HG03354 (cell line): Measurements from ENCODE around the gene UBQLN1.
A peak's percentile ranks its signal among the peaks of the same experiment; 100 is the strongest.
"Not testable (repeated sequence)": the region's sequence is repeated elsewhere in the genome, so short reads cannot be mapped to it uniquely, and the experiment has no call there.

Experiments used
- ATAC-seq: cut with Tn5 transposase; IDR thresholded peaks from one replicate; pipeline ENCODE4 v1.9.1; 2021; ENCODE audit warnings: mild to moderate bottlenecking; ENCODE audit not compliant: unreplicated experiment, poor library complexity, severe bottlenecking

Gene UBQLN1

DNA sequence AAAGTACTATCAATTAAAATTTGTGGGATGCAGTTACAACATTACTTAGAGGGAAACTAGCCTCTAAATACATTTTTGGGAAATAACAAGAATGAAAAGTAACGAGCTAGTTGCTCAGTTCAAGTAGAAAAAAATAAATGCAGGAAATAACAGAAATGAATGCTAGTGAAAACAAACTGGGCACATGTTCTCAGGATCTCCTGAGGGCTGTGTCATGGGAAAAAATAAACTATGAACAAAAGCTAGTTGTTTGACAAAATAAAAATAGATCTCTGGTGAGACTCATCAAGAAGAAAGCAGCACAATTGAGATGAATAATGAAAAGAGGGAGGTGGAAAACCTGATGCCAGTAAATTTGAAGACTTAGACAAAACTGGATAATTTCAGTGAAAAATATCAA lies 68.5 kb downstream of the UBQLN1 start:
- ATAC-seq = no peak

DNA sequence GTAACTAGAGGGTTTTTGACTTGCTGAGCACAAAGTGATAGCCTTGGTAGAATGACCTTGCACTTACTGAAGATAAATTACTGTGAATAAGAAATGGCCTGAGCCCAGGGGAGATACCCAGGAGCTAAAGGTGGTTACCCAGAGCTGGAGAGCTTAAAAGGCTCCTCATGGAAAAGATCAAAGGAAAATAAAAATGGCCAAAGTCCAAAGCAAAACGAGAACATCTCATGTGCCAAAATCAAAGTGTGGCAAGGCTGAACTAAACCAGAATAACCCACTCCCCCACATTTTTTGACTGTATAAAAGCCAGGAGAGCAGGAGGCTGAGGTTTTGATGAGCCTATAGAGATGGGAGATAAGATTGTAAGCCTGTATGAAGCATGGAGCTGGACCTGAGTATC lies 70.4 kb downstream of the UBQLN1 start:
- no peak for ATAC-seq

DNA sequence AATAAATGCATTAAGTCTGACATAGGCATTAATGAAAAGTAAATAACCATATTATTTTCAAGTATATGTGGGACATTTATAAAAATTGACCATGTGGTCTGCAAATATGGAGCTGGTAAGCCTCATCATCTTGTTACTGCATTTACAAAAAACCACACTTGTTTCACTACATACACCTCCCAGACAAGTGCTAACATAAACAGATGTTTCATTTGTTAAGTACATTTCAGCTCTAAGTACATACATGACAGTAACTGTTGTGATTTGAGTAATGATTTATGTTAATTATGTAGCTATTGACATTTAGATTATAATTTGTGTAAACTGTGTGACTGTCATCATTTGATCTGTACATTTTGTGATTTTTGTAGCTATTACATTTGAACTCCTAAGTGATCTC lies 70.9 kb downstream of the UBQLN1 start:
- ATAC-seq = no peak

DNA sequence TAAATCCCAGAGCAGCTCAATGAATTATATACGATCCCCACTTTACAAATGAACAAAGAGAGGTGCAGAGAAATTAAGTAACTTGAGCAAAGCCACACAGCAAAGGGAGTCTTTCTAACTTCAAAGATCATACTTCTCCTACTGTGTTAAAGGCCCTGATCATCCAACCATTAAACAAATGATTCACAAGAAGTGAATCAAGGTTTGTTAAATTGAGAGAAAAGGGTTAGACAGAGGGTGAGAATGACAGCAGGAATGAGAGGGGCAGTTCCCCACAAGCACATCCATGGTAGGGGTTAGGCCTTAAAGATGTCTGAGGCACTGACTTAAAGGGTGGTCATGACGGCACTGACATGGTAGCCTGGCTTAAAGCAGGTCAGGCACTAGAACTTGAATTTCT lies 74.1 kb downstream of the UBQLN1 start:
- ATAC-seq = no peak

DNA sequence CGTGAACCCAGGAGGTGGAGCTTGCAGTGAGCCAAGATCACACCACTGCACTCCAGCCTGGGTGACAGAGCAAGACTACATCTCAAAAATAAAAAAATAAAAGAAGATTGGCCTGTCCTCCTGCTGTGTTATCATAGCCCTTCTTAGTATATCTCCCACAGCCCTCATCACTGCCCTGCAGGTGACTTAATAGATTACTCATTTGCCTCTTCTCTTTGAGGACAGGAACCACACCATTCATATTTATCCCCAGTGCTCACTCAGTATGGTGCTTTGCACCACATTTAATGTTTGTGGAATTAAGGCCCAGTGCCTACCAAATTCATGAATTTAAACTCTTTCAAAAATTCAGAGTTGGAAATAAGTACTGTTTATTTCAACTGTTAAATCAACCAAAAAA lies 74.5 kb downstream of the UBQLN1 start:
- peak; percentile 78 for ATAC-seq

DNA sequence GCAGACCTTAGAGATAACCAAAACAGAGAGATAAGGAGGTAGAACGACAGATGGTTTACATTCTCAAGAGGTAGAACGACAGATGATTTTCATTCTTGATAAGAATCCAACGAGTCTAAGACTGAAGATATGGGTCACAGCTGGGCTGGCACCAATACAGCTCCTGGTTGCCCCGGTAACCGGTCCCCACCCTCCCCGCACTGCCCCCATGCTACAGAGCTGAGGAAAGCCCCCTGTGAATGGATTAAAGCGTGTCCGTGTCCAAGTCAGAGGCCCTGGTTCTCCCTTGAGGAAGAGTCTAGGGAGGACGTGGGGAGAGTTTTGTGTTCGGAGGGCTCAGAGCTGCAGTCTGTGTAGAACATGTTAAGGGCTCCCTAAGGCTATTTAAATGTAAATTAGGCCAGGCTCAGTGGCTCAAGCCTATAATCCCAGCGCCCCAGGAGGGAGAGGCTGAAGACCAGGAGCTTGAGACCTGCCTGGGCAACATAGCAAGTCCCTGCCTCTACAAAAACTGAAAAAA lies 76.8 kb downstream of the UBQLN1 start:
- ATAC-seq = no peak

DNA sequence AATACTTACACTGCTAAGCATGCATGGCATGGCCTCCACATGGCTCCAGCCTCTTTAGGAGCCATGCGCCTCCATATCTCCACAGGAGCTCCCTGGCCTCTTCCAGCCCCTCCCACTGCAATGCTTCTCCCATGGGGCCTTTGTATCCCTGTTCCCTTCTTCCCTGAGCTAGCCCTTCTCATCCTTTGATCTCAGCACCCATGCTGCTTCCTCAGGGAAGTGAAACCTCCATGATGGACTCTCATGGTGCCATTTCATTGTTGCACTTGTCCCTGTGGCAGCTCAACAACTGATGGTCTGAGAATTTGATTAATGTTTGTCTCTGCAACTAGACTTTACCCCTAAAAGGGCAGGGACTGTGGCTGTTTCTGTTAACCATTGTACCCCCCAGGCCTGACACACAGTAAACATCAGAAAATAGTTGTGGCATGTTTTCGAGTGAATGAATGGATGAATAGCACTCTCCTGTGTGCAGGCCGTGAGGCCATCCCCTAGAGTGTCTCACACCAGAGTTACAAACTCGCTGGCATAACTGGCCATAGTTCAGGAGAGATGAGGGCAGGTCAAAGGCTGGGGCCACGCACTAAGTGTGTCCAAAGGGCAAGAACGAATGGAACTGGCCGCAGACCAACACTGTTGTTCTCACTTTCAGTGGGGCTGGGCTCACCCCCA lies 78.2 kb downstream of the UBQLN1 start:
- ATAC-seq = no peak

DNA sequence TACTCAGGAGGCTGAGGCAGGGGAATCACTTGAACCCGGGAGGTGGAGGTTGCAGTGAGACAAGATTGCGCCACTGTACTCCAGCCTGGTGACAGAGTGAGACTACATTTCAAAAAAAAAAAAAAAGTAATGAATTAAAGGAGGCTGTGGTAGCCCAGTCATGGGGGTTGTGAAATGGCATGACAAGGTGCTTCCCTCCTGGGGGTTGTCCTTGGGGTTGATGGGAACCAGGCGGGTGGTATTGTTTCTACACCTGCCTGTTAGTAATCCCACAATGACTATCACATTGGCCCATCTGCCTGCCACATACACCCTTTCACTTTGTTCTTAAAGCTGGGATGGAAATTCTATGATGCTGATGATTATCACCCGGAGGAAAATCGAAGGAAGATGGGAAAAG lies 79.2 kb downstream of the UBQLN1 start:
- no peak for ATAC-seq

DNA sequence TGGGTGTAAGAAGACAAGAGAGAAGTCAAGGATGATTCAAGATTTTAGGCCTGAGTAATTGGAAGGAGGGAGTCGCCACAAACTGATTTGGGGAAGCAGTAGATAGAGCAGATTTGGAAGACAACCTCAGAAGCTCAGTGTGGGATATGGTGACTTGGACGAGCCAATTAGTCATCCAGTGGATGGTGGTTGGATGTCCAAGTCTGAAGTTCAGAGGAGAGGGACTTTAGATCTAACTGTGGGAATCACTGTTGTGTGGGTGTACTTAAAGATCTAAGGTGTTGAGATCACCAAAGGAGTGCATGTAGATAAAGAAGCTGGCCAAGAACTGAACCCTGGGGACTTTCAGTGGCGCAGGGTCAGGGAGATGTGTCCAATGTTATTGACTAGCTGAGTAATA lies 82.6 kb downstream of the UBQLN1 start:
- ATAC-seq = no peak

DNA sequence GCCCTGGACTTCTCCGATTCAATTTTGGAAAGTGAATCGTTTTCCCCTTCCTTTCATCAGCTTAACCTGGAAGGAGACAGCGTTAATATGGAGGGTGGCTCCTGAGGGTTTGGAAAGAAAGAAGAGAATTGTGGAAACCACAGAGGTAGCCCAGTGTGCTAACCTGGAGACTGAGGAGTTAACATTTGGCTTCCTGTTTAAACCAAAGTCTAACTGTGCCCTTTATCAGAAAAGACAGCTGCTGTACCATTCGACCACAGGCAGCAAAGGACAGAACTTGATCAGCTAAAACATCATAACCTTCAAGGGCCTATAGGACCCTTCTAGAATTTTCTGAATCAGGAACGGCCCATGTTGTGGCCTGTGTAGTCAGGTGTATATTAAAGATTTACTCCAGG lies 84.1 kb downstream of the UBQLN1 start:
- peak; percentile 23 for ATAC-seq

DNA sequence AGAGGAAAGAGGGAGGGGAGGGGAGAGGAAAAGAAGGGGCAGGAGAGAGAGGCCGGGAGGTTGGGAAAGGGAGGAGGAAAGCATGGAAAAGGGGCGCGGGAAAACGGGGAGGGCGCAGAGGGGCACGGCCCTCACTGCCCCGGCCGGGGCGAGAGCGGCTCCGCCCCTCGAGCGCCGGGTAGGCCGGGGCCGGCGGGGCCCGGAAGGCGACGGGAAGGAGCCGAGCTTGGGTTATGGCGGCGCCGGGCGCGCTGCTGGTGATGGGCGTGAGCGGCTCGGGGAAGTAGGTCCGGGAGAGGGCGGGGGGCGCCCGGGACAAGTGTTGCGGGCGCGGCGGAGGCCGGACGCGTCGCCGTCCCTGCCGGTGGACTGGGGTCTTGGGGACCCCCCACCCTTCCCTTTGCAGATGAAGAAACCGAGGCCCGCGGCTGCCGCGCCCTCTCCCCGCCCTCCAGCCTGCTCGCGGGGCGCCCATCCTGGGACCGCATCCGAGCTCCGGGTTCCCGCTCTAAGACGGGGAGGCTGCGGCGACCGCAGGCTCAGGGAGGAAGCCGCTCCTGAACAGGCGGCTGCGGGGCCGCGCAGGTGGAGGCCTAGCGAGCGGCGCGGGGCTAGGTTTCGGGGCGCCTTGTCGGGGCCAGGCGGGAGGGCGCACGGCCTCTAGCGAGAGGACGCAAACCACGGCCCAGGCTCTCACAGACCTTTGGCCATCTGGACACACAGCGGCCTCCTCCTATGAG lies 84.6 kb downstream of the UBQLN1 start, which contains the start of gene IDNK:
IDNK (plus strand) TSS at position 205 of the 740 bp plus-strand sequence; CDS start at position 234, 29 bp downstream.
- peak; percentile 84 for ATAC-seq

DNA sequence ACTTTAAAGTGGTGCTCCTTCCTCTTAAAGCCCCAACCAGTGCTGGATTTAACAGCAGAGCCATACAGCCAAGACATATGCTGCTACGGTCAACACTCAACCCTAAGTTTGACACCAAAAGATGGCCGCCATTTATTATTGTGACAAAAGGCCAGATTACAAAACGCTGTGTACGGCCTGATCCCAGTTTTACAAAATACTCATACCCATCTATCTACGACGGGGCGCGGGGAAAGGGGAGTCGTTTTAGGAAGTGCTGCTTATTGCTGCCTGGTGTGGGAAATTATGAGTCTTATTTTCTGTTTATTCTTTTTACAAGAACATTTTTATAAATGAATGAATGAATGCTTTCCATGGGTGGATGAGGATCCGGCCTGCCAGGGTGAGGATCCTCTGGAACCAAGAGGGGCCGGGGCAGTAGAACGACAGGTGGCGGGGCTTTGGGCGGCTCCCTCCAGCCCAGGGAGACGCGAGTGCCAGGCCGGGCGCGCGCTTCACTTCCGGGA lies 85.3 kb downstream of the UBQLN1 start:
- ATAC-seq = peak; percentile 63

DNA sequence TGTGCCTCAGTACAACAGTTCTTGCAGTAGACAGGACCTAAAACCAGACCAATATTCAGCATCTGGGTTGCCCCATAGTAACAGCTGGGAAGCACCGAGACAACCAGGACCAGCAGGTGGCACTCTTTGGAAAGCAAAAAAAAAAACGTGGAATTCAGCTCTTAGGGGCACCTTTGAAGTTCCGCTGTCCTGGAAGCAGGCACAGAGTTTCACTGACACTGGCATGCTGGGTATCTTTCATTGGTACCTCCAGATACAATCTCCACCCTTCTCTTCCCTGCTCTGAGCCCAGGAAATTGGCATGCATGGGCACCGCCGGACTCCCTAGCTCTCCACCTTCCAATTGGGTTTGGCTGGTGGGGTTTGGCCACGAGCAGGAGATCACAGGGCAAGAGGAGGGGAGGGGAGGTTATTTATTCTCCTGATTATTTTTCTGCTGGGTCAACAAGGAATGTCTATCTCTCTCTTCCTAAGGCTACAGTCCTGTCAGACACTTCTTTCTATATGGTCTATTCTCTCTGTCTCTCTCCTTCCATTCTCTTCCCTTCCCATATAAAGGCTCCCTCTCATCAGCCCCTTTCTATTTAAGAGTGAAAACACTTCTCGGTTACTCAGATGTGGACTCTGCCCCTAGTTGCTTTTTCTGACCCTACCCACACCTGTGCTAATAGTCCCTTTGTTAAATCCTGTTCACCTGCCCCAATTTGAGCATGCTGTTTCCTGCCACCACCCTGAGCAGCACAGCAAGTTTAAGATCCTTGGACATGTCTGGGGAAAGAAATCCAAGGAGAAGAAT lies 86.7 kb downstream of the UBQLN1 start:
- no peak for ATAC-seq

DNA sequence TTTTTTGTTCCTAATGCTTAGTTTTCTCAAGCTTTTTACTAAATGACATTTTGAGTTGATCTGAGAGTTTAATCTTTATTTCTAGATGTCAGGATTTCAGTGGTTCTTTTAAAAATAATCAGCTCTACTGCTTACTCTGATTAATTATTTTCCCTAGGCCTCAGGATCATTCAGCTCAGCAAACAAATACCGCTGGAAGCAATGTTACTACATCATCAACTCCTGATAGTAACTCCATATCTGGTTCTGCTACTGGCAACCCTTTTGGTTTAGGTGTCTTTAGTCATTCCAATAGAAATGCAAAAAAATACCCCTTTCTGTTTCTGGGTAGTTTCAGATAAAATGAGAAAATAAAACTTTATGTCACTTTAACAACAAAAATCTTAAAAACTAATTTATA lies 90.5 kb downstream of the UBQLN1 start:
- ATAC-seq = no peak

DNA sequence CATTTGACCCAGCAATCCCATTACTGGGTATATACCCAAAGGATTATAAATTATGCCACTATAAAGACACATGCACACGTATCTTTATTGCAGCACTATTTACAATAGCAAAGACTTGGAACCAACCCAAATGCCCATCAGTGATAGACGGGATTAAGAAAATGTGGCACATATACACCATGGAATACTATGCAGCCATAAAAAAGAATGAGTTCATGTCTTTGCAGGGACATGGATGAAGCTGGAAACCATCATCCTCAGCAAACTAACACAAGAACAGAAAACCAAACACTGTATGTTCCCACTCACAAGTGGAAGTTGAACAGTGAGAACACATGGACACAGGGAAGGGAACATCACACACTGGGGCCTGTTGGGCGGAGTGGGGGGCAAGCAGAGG lies 94.5 kb downstream of the UBQLN1 start:
- not testable (repeated sequence) for ATAC-seq
